ENCODE data around the gene PYY. TPM values are rescaled to one million over a fixed set of nuclear protein-coding genes. Genes with fewer than 3 reads are reported as not detected.
"Not testable (repeated sequence)": the region's sequence is repeated elsewhere in the genome, so short reads cannot be mapped to it uniquely, and the experiment has no call there.

PYY gene
- total RNA-seq, 2 experiments from 2014 or later = not detected

GRCh38 chr17:43962479-43962878, 8.7 kb upstream of the PYY start:
- Histone ChIP-seq H3K9me2 (ENCODE audit: insufficient read depth, low read length) (no peaks in the 10 kb centered on the region), H3K4me2 (ENCODE audit: low read length) (no peak overlapping the region), H3K79me2 (ENCODE audit: insufficient read depth, low read depth, low read length) (no peaks in the 10 kb centered on the region), H3K27ac (ENCODE audit: low read depth, low read length, poor library complexity, severe bottlenecking) (no peak overlapping the region), H3K4me1 (ENCODE audit: insufficient read depth, low read length, poor library complexity, severe bottlenecking) (no peaks in the 10 kb centered on the region), H3K9me3 (ENCODE audit: low read length) (no peaks in the 10 kb centered on the region), H4K20me1 (ENCODE audit: insufficient read depth, low read length) (no peaks in the 10 kb centered on the region), H2AFZ (ENCODE audit: low read length) (no peak overlapping the region), H3K36me3 (ENCODE audit: insufficient read depth, low read length) (no peaks in the 10 kb centered on the region), H3K4me3 (ENCODE audit: low read depth, low read length, poor library complexity, severe bottlenecking) (no peak overlapping the region)
- BruUV-seq (replicated peaks) = no TSS peak
- POLR2A ChIA-PET = no interaction called here
- CTCF ChIA-PET (ENCODE audit: unreplicated experiment) = no interaction called here
- intact Hi-C loops (cut with micrococcal nuclease; ENCODE audit: unreplicated experiment) = no loop called here
- TF ChIP-seq EZH2phosphoT487 (IDR thresholded peaks at IDR 0.05; ENCODE audit: borderline replicate concordance, low read depth, low read length) (no peak), CTCF (conservative IDR thresholded peaks at IDR 0.05; ENCODE audit: low read length) (no peak)
- DNase-seq (ENCODE audit: low spot score) = no peak

- intact Hi-C loops (cut with micrococcal nuclease; ENCODE audit: unreplicated experiment) = no loop called here
- Histone ChIP-seq H2AFZ (ENCODE audit: low read length) (no peak overlapping the region), H3K27ac (ENCODE audit: low read depth, low read length, poor library complexity, severe bottlenecking) (no peak overlapping the region), H3K4me3 (ENCODE audit: low read depth, low read length, poor library complexity, severe bottlenecking) (no peak overlapping the region), H3K4me1 (ENCODE audit: insufficient read depth, low read length, poor library complexity, severe bottlenecking) (no peaks in the 10 kb centered on the region), H3K9me2 (ENCODE audit: insufficient read depth, low read length) (no peaks in the 10 kb centered on the region), H3K79me2 (ENCODE audit: insufficient read depth, low read depth, low read length) (no peaks in the 10 kb centered on the region), H3K36me3 (ENCODE audit: insufficient read depth, low read length) (no peaks in the 10 kb centered on the region), H4K20me1 (ENCODE audit: insufficient read depth, low read length) (no peaks in the 10 kb centered on the region), H3K9me3 (ENCODE audit: low read length) (no peaks in the 10 kb centered on the region), H3K4me2 (ENCODE audit: low read length) (no peak overlapping the region)
- DNase-seq (ENCODE audit: low spot score) = no peak
- ChIA-PET POLR2A (no interaction called here), CTCF (ENCODE audit: unreplicated experiment) (no interaction called here)
- no peak for TF ChIP-seq EZH2phosphoT487 (IDR thresholded peaks at IDR 0.05; ENCODE audit: borderline replicate concordance, low read depth, low read length)
- TF ChIP-seq CTCF (conservative IDR thresholded peaks at IDR 0.05; ENCODE audit: low read length) = no peak
- BruUV-seq (replicated peaks) = no TSS peak
Measured at GRCh38 chr17:43961954-43962353, 8.2 kb upstream of the PYY start.

- H3K9me3 ChIP-seq (ENCODE audit: low read length); intact Hi-C loops (cut with micrococcal nuclease; ENCODE audit: unreplicated experiment); H3K79me2 ChIP-seq (ENCODE audit: insufficient read depth, low read depth, low read length); H4K20me1 ChIP-seq (ENCODE audit: insufficient read depth, low read length); H2AFZ ChIP-seq (ENCODE audit: low read length); H3K4me1 ChIP-seq (ENCODE audit: insufficient read depth, low read length, poor library complexity, severe bottlenecking); H3K4me2 ChIP-seq (ENCODE audit: low read length); BruUV-seq (replicated peaks); H3K9me2 ChIP-seq (ENCODE audit: insufficient read depth, low read length); H3K36me3 ChIP-seq (ENCODE audit: insufficient read depth, low read length); CTCF ChIA-PET (ENCODE audit: unreplicated experiment); H3K4me3 ChIP-seq (ENCODE audit: low read depth, low read length, poor library complexity, severe bottlenecking); DNase-seq (ENCODE audit: low spot score); H3K27ac ChIP-seq (ENCODE audit: low read depth, low read length, poor library complexity, severe bottlenecking): not testable (repeated sequence)
- POLR2A ChIA-PET = interaction anchor here (0.7 kb wide), 1 partner anchor 548 kb away, joined by 5 read pairs; no protein-coding TSS in a partner anchor
Measured at GRCh38 chr17:43961292-43961691, 7.6 kb upstream of the PYY start.
